Fibroblast of lung (primary cell): ENCODE data around the gene ENDOD1.

Source experiments
- CTCF ChIP-seq, 2 donors: IDR thresholded peaks in 1 of 2; conservative IDR thresholded peaks in 1 of 2; 1 replicate in 1 of 2; 2 replicates in 1 of 2; pipeline ENCODE4 v1.5.1; 2011 to 2012; ENCODE audit warnings: low read length in 2 of 2, control low read depth in 1 of 2, inconsistent platforms in 1 of 2, low read depth in 1 of 2, mild to moderate bottlenecking in 1 of 2
- EZH2 ChIP-seq: IDR thresholded peaks from 2 replicates; pipeline ENCODE4 v1.5.1; 2012; ENCODE audit warnings: low read length, control low read depth, mild to moderate bottlenecking; ENCODE audit errors: missing control alignments

- no peak for TF ChIP-seq CTCF (conservative IDR thresholded peaks at IDR 0.05 in 1 of 2, IDR thresholded peaks at IDR 0.05 in 1 of 2; ENCODE audit: low read depth in 1 of 2, low read length in 2 of 2)
- TF ChIP-seq EZH2 = no peak
These were observed 7.6 kb downstream of the ENDOD1 start for GRCh38 chr11:95097209-95097608.
